Measurements from ENCODE around the gene CREB3. TPM values are rescaled to one million over a fixed set of nuclear protein-coding genes. Genes with fewer than 3 reads are reported as not detected.

The CREB3 gene
- total RNA-seq, 1 experiment from 2014 or later: 27.3 TPM

DNA sequence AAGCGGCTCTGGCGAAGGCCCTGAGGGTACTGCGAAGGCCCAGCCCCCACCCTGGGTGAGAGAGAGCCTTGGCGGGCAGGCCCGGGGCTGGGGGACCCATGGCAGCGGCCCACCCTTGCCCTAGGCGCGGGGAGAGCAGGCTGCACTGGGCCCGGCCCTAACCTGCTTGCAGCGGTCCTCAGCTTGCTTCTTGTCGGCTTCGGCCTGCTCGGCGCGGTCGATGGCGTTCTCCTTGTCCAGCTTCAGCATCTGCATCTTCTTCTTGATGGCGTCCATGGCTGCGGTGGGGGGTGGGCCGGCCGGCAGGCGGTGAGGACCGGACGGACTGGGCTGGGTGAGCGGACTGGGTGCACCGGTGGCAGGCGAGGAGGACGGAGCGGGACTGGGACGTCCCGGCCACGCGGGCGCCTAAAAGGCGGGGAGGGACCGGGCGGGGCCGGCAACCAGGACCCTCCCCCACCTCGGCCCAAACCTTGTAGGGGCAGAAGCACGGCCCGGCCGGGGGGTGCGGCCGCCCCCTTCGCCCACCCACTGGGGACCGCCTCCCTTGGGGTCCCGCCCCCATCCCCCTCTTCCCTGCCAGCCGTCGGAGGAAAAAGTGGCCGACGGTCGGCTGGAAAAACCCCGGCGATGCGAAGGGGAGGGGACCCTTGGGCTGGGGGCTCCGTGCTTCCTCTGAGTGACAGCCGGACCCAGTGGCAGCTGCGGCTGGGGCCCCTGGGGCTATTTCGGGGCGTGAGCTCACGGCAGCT lies 42.7 kb upstream of the CREB3 start, which contains the start of gene TPM2:
Gene TPM2 (minus strand): TSS at position 384 of the 752 bp plus-strand sequence. CDS start 108 bp downstream, at position 276.
- H4K5ac ChIP-seq (ENCODE audit: insufficient read length, low read depth, low read length): no peak within 1 kb of the TSS
- TF ChIP-seq, protein P1, sequence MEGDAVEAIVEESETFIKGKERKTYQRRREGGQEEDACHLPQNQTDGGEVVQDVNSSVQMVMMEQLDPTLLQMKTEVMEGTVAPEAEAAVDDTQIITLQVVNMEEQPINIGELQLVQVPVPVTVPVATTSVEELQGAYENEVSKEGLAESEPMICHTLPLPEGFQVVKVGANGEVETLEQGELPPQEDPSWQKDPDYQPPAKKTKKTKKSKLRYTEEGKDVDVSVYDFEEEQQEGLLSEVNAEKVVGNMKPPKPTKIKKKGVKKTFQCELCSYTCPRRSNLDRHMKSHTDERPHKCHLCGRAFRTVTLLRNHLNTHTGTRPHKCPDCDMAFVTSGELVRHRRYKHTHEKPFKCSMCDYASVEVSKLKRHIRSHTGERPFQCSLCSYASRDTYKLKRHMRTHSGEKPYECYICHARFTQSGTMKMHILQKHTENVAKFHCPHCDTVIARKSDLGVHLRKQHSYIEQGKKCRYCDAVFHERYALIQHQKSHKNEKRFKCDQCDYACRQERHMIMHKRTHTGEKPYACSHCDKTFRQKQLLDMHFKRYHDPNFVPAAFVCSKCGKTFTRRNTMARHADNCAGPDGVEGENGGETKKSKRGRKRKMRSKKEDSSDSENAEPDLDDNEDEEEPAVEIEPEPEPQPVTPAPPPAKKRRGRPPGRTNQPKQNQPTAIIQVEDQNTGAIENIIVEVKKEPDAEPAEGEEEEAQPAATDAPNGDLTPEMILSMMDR (conservative IDR thresholded peaks at IDR 0.05): no peak
- H3K23ac ChIP-seq (ENCODE audit: insufficient read length, low read depth, low read length): no peak within 1 kb of the TSS
- no peaks in the 10 kb centered on the region for H4K20me1 ChIP-seq (ENCODE audit: control insufficient read depth, insufficient read depth, insufficient read length)
- no peaks in the 10 kb centered on the region for H3K27me3 ChIP-seq (ENCODE audit: insufficient read depth, low read length)
- DNase-seq: peak; percentile 87
- no peak within 1 kb of the TSS for H2BK120ac ChIP-seq (ENCODE audit: low read depth, low read length, poor library complexity, severe bottlenecking)
- H3K56ac ChIP-seq (ENCODE audit: insufficient read length, low read depth, low read length): no peak within 1 kb of the TSS
- H2BK12ac ChIP-seq (ENCODE audit: insufficient read length, low read depth, low read length): no peak within 1 kb of the TSS
- H3K18ac ChIP-seq (ENCODE audit: insufficient read length, low read depth, low read length): peak within 1 kb of the TSS; percentile 59
- H2BK15ac ChIP-seq (ENCODE audit: low read depth, low read length): no peak within 1 kb of the TSS
- H3T11ph ChIP-seq (ENCODE audit: low read length): no peak within 1 kb of the TSS
- H2BK5ac ChIP-seq (ENCODE audit: insufficient read length, low read length): no peak within 1 kb of the TSS
- no peak within 1 kb of the TSS for H2BK20ac ChIP-seq (ENCODE audit: low read depth, low read length, poor library complexity, severe bottlenecking)
- Mint-ChIP-seq H3K27ac (peak within 1 kb of the TSS; percentile 70 to 91 (median 84); a peak in 4 of 7 replicates), H3K36me3 (ENCODE audit: insufficient read depth in 1 of 3, low read depth in 3 of 3) (peaks cover 18 to 40% (median 34%) of the 10 kb centered on the region in 3 experiments), H3K4me1 (peaks cover 27 to 30% of the 10 kb centered on the region in 2 experiments), H3K4me3 (peak within 1 kb of the TSS; percentile 84 to 93), H3K9me3 (peaks cover 0 to 2% of the 10 kb centered on the region in 2 experiments; a peak in 2 of 5 replicates), H3K27me3 (ENCODE audit: low read depth) (no peaks in the 10 kb centered on the region; the same call in 1 of the 2 replicates)
- no peaks in the 10 kb centered on the region for H3K79me1 ChIP-seq (ENCODE audit: insufficient read depth, low read depth, low read length, poor library complexity, severe bottlenecking)
- no peak within 1 kb of the TSS for H2AK5ac ChIP-seq (ENCODE audit: insufficient read length, low read length)
- peaks cover 3% of the 10 kb centered on the region; the same call in 1 of the 2 replicates for H3K4me1 ChIP-seq (ENCODE audit: insufficient read depth, low read length)
- H3K9me3 ChIP-seq (ENCODE audit: control insufficient read depth, low read depth, low read length): no peaks in the 10 kb centered on the region
- H4K8ac ChIP-seq (replicated peaks; ENCODE audit: insufficient read length, low read depth, low read length): no peak within 1 kb of the TSS
- H2AFZ ChIP-seq (ENCODE audit: low read length): no peak within 1 kb of the TSS
- H3K23me2 ChIP-seq (ENCODE audit: insufficient read length, low read depth, low read length, poor library complexity, severe bottlenecking): peaks cover 6% of the 10 kb centered on the region
- no peak within 1 kb of the TSS for H3K4ac ChIP-seq (ENCODE audit: low read depth, low read length)
- WGBS (ENCODE audit: extremely low coverage, insufficient read length, low lambda C conversion rate): no CpG with 5 or more reads among the region's 61 CpGs
- H3K14ac ChIP-seq (ENCODE audit: insufficient read depth, low read length): peak within 1 kb of the TSS; percentile 81
- H3K27ac ChIP-seq (ENCODE audit: insufficient read length, low read depth, low read length): no peak within 1 kb of the TSS
- peak within 1 kb of the TSS; percentile 67 for H3K4me2 ChIP-seq (ENCODE audit: insufficient read depth, insufficient read length, low read length)
- no peaks in the 10 kb centered on the region; the same call in 1 of the 2 replicates for H3K79me2 ChIP-seq (ENCODE audit: insufficient read depth, low read length)
- H3K9ac ChIP-seq (ENCODE audit: extremely low read depth, insufficient read length, low read length): peak within 1 kb of the TSS; percentile 36
- H4K91ac ChIP-seq (ENCODE audit: insufficient read length, low read depth, low read length): no peak within 1 kb of the TSS

All from H9 (cell line).